GM03348 (cell line): ENCODE results near the gene NTM.

ENCODE experiments used
- DNase-seq: peaks from one replicate; pipeline ENCODE4 v3.0.0; 2012; ENCODE audit warnings: low spot score

Gene NTM

GRCh38 chr11:132075447-132075846, 705.0 kb downstream of the NTM start:
- no peak for DNase-seq

DNA sequence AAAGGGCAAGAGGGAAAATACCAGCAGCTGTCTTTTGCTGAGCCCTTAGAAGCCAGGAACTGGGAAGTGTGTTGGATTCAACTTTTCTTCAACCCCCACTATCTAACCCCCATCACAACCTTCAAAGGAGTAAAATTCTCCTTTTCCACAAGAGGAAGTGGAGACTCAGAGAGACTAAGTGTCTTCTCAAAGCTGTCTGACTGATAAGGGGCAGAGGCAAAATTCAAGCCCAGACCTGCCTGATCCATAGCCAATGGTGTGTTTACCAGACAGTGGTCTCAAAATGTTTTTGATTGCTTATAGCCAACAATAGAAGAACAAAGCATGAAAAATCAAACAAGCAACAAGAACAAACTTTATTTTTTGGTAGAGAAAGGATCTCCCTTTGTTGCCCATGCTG, 707.0 kb downstream of the NTM start:
- DNase-seq, result no peak

DNA sequence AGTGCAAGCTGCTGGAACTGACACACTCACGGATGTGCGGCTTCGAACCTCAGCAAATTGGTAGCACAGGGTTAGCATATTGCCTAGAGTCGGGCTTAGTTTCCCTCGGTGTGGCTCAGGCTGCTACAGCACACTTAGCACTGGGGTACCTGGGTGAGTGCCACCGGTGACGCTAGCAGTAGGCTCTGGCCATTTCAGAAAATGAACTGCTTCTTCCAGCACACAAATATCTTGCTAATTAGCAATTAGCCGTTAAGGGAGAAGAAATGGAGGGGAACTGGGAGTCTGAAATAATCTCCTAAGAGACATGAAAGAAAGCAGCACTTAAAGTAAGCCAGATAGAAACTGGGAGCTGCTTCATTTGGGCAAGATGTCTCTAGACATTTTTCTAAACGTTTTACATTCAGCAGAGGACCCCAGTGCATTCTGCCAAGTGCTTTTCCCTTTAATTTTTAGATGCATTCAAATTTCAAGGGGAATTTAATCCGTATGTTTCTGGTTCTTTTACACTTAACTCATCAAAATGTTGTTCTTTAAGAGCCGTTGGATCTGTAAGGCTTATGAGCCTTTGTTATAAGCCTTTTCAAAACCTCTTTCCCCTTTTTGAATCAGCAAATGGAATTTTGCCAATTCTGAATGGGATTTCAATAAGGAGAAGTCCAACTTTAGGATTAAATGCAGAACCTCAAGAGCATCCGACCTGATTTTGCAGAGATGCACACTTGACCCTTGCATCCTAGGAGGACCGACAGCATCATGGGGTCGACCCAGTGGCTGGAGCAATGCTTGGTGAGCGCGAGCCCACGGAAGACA, 708.1 kb downstream of the NTM start:
- no peak for DNase-seq

DNA sequence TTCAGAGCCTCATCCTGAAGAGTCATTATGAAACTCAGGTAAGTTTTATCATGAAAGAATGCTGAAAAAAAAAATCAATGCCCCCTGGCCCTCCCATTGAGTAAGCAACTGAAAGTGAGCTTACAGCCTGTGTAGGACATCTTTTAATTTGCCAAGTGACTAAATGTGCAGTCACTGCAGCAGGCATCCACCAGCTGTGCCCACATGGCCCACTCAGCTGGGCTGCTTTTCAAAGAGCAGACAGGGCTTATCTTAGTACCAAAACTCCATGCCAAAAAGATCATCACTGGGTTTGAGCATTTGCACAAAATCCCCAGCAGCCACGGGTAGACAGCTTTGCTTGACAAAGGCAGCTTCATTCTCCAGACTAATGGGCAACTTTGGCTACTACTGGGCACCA, 709.7 kb downstream of the NTM start:
- no peak for DNase-seq

- DNase-seq, result no peak
These were observed 712.2 kb downstream of the NTM start for GRCh38 chr11:132082566-132082965.

DNA sequence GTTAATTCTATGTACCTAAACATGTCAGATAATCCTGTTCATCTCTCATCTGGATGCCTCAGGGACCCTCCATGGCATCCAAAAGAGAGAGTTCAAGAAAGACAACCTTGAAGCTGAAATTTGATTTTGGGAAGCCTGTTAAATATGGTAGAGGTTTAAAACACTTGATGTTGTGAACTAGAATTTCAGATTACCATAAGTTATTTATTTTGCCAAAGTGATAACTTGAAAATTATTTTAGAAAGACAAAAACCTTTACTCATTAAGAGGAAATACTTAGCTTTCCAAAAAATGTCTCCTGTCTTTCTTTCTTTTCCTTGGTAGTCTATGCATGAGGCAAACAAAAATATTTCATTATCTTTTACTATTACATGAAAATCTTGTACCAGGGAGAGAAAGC, 714.0 kb downstream of the NTM start:
- DNase-seq, result no peak

DNA sequence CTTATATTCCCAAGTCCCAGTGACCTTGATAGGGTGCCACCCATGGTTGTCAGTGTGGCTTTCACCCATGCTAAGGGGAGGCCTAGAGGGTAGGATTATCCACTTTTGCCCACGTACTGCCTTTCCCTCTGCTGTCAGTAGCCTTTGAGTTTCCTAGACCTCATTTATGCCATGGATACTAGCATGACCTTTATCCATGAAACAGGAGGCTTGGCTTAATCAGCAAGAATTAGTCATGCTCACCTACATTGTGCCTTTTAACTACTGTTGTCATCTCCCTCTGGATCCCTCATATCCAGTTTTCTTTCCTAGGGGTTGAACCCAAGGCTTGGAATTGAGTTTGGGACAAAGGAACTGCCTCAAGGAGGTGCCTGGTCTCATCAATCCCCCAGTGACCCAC, 716.7 kb downstream of the NTM start:
- no peak for DNase-seq

GRCh38 chr11:132088551-132088950, 718.1 kb downstream of the NTM start:
- no peak for DNase-seq

DNA sequence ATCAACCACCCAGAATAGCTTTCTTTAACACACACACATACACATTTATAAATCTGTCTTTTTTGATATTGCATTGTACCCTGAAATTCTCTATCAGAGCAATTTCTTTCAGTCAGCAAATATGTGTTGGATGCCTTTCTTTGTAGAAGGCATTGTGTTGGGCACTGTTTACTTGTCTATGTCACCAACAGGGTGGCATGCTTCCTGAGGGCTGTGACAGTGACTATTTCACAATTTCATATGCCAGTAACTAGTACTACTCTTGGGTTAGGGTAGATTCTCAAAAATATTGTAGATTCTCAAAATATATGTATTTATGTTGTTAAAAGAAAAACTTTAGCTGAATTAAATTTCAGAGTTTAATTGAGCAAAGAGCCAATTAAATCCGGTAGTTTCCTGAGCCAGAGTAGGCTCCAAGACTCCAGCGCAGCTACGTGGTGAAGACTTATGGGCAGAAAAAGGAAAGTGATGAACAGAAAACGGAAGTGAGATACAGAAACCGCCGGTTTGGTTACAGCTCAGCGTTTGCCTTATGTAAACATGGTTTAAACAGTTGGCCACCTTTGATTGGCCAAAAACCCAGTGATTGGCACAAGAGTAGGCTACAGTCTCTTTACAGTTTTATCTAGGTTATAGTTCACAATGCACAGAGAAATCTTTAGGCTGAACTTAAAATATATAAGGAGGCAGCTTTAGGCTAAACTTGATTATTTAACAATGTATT, 723.3 kb downstream of the NTM start:
- DNase-seq, result no peak

- no peak for DNase-seq
These were observed 724.2 kb downstream of the NTM start for GRCh38 chr11:132094598-132094997.

- DNase-seq, result no peak
These were observed 725.1 kb downstream of the NTM start for GRCh38 chr11:132095230-132096131.

- DNase-seq, result no peak
These were observed 725.9 kb downstream of the NTM start for GRCh38 chr11:132096132-132096825.

- no peak for DNase-seq
These were observed 729.3 kb downstream of the NTM start for GRCh38 chr11:132099692-132100091.

DNA sequence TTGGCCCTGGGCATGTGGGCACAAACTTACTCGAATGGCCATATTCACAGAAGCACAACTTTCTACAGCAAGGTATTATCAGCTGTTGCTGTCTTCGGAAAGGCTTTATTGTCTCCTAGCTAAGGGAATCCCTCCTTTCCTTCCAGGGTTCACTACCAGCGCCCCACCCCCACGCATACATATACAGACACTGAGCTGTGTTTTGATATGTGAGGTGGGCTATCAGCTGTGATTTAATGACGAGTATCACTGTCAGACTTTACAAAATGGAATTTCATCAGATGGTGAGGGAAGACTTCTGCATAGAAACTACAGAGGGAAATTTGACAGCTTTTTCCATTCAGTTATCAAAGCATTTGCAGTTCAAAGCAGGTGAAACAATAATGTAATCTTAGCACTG, 730.2 kb downstream of the NTM start:
- DNase-seq, result no peak

DNA sequence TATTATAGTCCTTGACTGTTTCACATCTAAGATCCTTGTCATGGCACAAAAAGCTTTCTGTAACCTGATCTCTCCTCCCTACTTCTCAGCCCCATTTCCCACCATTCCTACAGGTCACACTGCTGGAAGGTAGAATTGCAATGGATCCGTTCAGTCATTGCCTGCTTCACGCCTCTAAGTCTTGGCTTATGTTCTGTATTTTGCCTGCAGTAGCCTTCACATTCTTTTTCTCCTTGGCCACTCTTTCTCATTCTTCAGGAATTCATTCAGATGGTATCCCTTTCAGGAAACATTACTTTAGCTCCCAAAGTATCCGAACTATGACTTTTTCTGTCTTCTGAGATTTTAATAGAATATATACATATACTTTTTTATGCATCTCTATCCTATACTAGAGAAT, 731.5 kb downstream of the NTM start:
- DNase-seq, result peak; percentile 45

DNA sequence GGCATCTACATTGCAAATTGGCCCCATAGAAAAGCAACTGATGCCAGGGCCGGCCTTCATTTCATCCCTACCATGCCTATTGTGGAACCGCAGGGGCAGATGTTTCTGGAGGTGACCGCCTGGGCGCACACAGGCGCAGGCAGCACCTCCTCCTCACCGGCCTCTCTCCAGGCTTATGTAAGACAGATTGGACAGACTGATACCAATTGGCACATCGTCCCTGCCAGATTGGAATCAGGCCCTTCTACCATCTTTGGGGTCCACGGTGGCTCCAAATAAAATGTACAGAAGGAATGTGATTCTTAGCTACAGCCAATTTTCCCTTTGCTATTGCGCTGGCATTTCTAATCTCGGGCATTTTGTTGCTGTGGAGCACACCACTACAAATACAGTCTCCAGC, 732.6 kb downstream of the NTM start:
- DNase-seq, result no peak

DNA sequence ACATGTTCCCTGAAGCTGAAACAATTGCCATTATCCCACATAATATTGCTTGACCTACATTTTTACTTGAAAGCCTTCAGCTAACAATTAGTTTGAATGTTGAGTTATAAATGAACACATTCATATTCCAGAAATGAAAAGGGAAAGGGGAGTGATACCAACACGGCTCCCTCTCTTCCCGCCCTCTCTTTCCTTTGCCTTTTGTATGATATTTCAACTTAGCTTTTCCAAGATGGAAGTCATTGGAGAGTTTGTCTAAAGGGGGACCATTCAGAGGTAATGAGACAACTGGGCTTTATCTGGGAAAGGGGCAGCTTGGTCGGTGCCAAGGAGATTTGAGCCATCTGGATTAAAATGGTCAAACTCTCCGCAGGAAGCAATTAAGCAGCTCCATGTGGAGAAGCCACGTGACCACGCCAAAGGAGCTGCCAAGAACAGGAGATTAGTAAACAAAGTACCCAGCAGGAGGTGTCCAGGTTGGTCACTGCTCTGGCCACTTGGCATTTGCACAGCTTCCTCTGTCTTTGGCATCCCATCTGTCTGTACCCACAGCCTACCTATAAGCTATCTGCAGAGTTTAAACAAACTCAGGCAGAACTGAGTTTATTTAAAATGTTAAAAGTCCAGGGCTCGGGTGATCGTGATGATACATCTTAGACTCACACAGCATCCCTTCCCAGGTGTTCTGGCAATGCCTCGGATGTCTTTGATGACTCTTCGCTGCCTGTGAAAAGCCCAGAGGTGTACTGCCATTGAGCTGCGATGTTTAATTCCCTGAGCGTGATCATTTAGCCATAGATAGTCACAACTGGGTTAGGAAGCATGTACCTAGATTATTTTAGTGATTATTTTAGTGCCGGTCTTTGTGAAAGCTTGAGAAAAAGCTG, 735.9 kb downstream of the NTM start:
- DNase-seq, result no peak

DNA sequence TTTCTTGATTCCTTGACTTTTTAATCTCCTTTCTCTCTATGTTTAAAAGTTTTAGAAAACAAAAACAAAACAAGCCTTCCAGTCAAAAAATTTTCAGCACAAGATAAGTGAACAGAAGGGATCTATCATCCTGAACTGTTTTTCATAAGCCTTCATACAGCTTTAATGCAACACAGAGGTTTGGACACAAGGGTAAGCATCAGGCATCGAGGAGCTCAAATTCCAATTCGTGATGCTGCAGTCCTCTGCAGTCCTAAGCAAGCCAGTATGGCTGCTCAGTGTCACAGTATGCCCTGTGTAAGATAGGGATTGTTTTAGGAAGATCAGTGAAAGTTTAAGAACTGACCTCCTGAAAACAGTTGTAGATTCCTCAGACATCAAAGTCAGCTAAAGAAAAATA, 740.9 kb downstream of the NTM start:
- DNase-seq, result peak; percentile 18

DNA sequence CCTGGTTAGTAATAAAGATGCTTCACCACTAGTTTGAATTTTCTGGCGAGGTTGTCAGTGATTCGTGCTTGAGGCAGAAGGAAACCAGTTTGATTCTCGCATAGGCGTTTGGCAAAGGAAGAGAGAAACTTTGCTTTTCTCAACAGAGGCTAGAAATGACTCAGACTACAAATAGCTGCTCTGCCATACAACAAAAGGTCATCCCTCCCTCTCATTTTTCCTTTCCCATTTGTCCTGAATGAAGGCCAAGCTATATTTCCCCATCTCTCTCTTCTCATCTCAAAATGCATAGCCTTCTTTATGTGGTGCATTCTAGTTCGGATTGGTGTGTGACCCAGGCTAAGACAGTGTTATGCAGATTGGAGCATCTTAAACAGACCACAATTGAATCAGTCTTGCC, 741.4 kb downstream of the NTM start:
- DNase-seq, result peak; percentile 83

GRCh38 chr11:132112846-132113245, 742.4 kb downstream of the NTM start:
- DNase-seq, result no peak

DNA sequence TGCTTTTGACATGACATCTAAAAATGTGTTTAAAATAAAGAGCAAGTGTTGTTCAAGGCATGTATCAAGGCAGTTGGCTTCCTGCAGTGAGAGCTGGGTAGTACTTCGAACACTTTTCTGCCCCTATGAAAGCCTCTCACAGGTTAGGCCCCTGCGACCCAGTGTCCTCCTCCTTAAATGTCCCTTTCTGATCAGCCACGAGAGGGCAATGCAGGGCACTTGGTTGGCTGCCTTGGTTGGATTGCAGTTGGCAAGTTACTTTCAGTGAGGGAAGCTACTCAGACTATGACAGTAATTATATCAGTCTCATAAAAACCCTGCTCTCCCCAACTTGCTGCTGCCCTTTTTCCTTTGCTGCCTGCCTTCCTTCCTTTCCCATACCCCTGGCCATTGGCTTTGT, 743.8 kb downstream of the NTM start:
- no peak for DNase-seq
